Measurements from ENCODE around the gene RUNX2.
"Not testable (repeated sequence)": the region's sequence is repeated elsewhere in the genome, so short reads cannot be mapped to it uniquely, and the experiment has no call there.

The RUNX2 gene

DNA sequence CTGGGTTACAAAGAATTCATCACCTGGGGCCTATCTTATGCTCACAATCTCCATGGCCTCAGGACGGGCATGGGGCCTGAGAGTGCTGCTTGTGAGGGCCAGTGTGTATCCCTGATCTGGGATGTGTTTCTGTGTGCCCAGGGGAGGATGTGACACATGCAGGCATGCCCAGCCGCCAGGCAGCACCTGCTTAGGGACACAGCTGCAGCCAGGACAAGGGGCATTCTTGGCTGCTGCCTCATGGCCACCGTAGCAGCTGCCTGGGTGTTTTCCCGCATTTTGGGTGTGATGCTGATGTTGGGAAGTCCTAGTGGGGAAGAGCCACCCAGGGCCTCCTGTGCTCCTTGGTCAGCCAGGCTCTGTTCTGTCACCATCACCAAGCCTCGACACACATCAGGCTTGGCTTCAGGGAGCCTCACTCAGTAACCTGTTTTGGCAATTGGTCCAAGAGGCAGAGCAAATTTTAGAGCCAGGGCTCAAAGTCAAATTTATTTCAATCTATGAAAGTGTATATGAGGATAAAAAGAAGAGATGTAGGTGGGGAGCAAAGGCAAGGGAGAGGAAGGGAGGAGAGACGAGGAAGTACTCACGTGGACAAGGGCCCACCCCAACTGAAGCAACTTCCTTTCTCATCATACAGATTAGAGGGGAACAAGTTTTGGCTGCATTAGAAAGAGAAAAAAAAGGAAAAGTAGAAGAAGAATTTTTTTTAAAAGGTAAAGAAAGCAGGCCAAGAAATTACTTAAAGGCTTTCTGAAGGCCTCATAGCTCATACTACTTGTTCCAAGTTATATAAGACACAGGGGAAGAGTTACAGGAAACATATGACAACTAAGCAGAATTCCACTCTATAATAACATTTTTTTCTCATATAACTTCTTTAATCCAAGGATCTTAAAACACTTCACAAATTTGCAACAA is 319.5 kb downstream of the RUNX2 start:
- DNase-seq (ENCODE audit: low spot score), result no peak

DNA sequence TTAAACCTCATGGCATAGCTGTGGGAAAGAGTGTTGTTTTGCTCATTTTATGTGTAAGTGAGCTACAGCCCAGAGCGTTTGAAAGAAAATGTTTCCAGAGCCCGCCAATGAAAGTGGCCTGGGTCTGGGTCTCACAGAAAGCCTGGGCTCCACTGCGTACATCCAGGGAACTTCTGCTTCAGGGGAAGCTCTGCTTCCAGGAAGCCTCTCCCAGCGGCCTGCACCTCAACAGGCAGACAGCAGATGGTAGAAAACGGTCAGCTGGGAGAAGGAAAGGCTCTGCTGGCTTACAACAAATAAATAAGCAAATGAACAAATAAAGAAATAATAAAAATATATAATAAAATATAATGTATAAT is 320.1 kb downstream of the RUNX2 start:
- no peak for DNase-seq (ENCODE audit: low spot score)

DNA sequence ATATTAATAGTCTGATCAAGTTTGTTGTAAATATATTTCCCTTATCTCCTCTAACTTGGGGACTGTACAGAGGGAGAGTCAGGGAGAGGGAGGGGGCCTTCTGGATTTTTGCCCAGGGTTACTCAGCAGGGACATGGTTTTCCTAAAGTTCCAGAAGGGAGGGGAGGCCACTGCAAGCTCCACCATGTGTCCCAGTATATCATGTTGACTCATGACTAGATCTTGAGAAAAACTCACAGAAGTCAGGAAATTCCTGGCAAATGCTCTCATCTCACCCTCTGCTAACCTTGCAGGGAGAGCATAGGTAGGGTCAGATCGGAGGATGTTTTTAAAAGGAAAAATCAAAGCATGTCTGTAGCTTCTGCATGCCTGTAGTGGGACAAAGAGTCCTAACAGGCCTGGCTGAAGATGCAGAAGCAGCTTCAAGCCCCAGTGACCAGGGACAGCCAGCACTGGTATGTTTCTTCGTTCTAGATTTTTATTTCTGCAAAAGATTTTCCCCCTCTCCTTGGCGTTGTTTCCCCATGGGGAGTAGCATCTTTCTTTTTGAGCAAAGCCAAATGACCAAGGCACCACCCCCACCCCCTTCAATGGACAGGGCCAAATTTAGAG is 322.5 kb downstream of the RUNX2 start:
- peak; percentile 75 for DNase-seq (ENCODE audit: low spot score)

DNA sequence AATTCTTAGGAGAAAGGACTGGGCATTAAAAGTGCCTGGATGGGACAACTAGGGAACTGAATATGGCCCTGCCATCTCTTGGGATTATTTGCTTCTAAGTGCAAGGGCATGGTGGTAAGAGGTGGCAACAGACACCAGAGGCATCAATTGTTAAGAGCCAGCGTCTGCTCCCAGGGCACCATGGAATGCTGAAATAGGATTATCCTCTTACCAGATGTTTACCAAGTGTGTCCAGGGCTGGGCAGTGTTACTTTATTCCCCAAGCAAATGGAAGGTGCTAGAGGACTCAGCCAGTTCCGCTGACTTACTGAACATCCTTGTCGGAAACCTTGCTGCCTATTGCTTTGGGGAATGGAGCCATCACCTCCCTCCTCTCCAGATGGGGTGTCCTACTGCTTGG is 323.2 kb downstream of the RUNX2 start:
- no peak for DNase-seq (ENCODE audit: low spot score)

DNA sequence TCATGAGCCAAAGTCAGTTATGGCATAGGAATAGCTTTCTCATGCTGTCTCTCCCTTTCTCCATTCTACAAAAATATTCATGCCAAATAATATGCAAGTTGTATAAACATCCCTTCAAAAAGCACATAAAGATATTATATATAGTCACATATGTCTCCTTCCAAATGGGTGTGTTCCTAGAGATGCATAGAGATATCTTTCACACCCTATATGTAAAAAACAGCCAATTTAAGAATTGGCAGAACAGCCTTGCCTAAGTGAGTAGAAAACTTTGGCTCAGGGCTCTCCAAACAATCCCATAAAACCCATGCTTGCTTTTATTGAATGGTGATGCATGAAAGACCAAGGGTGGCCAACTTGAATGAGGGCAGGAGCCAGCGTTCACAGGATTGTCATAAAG is 324.3 kb downstream of the RUNX2 start:
- DNase-seq (ENCODE audit: low spot score), result no peak

DNA sequence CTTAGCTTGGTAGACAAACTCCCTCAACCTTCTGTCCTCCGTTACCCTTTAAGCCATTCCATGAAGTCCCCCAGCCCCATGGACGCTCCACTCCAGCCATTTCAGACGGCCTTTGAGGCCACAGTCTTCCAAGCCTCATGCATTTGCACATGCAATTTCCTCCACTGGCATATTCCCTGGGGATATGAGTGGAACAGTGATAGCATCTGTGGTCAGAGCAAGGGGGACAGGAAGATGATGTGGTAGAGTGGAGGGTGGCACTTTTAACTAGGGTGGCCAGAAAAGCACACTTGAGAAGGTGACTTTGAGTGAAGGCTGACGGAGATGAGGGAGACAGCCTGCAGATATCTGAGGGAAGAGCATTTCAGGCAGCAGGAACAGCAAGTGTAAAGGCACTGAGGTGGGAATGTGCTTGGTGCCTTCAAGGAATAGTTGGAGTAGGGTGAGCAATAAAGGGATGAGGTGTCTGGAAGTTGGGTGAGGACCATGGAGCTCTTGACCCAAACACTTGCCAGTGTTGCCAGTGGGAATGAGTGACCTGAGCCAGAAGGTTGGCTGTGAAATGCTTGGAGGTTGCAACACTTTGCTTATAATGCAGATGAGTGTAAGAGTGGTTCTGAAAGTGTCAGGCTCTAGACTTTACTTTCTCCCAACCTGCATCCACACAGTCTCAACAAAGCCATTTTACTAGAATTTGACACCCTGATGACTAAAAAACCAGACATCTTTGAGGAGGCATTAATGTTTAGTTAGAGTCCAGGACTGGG is 325.2 kb downstream of the RUNX2 start:
- no peak for DNase-seq (ENCODE audit: low spot score)

DNA sequence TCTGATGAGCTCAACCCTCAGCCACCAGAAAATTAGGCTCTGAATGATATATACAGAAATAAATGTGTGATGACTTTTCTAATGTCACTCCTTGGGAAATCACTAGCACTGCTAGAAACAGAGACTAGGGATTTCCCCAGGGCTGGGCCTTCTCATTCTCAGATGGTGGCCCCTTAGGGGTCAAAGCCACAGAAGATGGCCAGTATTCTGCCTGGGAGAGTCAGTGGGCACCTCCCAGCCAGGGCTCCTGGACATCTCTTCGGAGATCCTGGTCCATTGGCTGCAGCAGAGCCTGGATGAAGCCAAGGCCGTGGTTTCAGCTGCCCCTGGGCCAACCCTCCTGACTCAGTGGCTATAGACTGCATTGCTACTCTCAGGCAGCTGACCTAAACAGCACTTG is 326.5 kb downstream of the RUNX2 start:
- DNase-seq (ENCODE audit: low spot score), result no peak

DNA sequence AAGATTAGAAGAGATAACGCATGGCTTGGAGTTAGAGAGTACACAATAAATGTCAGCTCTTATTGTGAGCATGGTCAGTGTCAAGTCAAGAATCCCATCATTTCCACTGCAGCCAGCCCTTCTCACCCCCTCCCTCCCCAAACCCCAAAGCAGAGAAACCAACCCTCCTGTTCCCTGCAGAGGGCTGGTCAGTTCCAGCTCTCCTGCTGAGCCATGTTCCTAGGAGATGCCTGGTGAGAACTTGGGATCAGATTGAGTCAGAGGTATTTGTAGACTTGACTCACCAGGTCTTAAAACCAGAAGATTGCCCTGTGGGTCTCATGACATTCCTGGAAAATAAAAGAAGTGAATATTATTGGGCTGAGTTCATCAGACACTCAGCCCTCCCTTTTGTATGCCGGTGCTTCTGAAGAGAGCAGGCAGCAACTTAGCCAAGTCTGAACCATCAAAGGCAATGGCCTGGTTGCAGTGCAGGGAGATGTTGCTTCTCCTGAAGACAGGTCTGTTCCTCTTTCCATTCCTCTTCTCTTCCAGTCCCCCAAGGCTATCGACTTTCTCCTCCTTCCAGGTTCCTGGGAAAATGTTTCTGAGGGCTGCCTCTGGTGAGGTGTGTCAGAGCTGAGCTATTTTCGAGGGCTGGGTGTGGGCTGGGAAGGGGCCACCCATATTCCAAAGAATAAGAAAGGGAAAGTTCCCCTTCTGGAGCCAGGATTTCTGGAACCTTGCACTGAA is 327.8 kb downstream of the RUNX2 start:
- peak; percentile 96 for DNase-seq (ENCODE audit: low spot score)

DNA sequence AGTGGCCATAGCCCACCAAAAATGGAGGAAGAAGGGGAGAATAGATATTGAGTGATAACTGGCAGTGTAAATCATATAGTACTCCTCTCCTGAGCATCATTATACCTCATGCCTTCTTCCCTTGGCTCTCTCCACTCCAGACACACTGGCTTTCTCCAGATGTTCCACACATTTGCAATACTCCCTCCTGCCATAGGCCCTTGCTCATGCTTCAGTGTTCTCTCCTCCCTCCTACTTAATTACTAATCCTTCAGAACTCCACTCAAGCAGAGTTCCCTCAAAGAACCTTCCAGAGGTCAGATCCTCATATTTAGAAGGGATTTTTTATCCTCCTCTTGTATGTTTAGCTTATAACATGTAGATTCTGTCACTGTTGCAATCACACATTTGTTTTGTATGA is 329.1 kb downstream of the RUNX2 start:
- peak; percentile 49 for DNase-seq (ENCODE audit: low spot score)

DNA sequence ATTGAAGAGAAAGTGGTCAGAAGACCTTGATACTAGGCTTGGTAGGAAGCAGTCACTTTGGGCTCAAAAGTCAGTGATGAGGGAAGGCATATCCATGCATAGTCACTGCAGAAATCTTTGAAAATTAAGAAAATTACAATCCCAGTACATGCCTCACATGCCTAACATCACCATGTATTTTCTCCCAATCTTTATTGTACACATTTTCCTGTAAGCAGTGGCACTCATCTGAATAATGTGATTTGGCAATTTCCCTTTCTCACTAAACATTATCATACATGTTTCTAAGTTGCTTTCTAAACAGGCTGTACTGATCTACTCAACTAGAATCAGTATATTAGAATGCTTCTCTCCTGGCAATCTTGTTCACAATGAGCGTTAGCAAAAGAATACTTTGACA is 330.3 kb downstream of the RUNX2 start:
- no peak for DNase-seq (ENCODE audit: low spot score)

DNA sequence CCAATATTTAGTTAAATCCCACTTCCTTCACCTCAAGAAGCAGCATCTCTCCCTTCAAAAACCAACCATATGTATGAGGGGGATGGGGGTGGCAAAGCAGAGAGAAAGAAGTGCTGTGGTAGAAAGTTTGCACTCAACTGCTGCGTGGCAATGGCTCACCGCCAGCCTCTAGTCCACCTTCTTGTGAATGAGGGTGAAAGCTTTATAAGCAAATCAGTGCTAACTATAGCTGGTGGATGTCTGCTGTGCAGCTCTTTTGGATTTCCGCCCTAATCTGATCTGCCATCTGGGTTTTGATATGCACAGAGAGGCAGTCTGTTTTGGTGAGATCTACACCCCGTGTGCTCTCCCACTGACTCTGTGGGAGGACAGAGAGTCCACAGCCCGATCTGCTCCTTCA is 330.8 kb downstream of the RUNX2 start:
- no peak for DNase-seq (ENCODE audit: low spot score)

DNA sequence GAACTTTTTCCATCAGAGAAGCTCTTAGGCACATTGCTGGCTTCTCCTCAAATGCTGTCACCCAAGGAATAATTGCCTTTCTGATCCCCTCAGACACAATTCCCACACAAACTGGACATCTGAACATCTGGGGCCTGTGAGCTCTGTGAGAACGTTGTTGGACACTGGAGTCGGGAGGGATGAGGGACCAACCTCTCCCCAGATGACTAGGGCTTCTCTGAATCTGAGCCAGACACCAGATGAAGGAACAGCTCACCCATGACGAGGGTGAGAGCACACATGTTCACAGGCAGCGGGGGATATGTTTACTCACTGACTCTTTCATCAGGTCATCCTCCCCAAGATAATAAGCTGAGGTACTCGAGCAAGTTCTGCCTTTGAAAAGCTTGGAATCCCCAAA is 333.5 kb downstream of the RUNX2 start:
- peak; percentile 75 for DNase-seq (ENCODE audit: low spot score)

DNA sequence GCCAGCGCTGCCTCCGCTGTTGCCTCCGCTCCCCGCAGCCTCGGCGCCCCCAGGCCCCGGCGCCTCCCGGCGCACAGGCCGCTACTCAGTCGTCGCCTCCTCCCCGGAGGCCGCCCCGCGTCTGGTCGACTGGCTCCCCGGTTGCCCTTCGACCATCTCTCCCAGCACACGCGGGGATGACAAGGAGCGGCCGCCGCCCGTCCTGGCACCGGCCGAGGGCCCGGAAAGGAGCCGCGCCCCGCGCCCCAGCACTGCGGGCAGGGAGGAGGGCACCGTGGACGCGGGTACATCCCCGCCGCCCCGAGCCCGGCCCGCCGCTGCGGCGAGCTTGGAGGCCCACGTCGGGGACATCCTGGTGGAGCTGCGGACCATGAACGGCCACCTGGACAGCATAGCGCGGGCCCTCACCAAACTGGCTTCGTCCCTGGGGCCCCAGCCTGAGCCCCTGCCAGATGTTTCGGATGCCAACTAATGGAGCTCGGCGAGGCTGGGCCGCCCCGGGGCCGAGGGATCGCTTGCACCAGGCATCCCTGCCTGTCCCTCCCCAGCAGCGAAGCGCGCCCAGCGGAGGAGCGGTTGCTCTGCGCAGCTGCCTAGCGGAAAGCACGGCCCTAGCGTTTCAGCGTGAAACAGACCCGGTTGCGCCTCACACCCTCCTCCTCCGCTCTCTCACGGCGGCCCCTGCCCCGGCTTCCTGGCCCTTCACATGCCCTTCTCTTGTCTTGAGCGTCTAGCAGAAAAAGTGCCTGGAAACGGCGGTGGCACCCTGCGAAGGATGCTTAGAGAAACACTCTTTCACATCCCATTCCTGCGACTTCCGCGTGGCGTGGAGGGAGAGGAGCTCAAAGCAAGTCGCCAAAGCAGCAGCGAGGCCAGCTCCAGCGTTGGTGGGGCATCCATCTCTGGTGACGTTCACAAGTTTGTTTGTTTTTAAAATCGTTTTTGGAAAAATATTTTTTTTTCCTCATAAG is 335.4 kb downstream of the RUNX2 start:
- no peak for DNase-seq (ENCODE audit: low spot score)

DNA sequence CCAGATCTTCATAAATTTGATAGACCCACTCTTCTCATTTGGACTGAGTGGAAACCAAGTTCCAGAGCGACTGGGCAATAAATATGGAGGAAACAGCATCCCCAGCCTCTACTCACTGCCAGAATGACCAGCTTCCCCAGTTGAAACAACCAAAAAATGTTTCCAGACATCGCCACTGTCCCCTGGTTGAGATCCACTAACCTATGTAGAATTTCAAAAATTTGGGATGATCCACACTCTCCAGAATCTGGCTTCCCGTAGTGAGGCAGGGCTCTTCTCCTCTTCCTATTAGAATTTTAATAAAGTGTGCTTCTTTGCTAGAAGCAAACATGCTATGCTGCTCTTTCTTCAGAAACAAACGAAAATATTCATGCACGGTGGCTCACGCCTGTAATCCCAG is 336.6 kb downstream of the RUNX2 start:
- no peak for DNase-seq (ENCODE audit: low spot score)

DNA sequence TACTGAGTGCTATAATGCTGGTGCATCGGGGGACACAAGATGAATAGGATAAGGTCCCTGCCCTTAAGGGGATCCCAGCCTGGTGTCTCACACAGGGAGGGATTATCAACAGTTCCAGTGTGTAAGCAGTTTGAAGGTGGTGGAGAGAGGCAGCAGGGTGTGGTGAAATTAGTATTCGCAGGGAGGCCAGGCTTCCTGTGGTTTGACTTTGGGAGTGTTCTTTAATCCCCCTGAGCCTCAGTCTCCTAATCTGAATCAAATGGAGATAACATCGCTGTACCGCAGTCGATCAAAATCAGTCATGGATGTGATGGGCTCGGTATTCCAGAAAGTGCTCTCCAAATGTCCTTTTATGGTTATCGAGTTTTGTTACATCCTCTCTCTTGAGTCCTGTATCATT is 337.7 kb downstream of the RUNX2 start:
- DNase-seq (ENCODE audit: low spot score), result no peak

DNA sequence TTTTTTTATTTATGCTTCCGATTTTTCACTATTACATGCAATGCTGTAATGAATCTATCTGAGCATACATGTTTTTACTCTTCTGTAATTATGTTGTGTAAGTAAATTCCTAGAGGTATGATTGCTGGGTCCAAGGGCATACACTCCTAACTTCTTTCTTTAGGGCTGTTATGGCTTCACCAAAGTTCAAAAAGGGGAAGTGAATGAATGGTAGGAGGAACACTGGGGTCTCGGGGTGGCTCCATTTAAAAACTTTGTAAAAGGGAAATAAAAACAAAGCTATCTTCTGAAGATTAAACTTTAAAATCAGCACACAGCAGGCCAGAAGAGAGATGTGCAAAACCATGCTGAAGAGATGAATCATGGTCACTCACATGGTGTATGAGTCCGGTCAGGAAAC is 338.7 kb downstream of the RUNX2 start:
- DNase-seq (ENCODE audit: low spot score), result no peak

DNA sequence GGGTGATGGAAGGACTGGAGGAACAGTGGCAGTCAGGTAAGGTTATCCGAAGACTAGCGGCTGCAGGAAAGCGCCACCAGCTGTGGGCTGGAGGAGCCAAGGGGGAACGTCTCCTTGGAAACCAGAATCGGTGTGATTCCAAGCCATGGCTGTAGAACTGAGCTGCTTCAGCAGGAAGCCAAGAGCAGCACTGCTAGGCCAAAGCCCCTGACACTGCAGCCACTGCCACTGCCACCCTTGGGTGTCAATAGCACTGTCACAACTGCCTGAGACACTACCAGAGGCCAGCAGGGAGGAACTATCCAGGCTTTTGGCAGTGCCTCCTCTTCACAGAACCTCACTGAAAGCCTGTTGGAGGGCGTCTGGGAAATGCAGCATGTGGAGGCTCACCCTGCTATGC is 339.2 kb downstream of the RUNX2 start:
- no peak for DNase-seq (ENCODE audit: low spot score)

DNA sequence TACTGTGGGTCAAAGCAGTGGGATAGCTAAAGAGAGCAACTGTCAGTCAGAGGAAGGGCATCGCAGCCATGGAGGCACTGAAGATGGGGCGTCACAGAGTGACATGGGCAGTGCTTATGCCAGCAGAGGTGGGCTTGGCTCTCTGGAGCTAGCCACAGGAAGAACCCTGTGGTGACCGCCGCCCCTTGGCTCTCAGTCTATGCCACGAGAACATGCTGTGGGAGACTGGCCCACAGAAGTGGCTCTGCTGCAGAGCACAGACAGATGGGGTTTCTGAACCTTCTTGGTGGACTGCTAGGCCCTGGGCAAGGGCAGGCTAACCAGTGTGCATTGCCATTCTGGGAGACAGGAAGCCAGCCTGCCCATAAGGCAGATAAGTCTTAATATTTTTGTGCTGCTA is 339.6 kb downstream of the RUNX2 start:
- no peak for DNase-seq (ENCODE audit: low spot score)

DNA sequence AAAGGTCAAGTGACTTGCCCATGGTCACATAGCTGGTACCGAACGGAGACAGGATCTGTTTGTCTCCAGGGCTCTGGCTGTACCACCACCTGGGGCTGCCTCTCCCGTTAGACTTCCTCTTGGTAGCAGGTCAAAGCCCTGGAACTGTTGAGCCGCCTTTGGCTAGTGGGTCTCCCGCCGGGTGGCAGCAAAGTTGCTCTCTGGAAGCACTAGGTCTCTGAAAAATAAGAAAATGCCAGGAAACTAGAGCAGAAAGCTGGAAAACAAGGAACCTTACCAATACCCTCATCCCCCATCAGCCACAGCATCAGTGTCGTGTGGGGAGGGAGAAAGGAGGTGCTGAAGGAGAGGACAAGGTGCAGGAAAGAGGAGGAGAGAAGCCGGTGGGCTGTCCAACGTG is 340.6 kb downstream of the RUNX2 start:
- no peak for DNase-seq (ENCODE audit: low spot score)

DNA sequence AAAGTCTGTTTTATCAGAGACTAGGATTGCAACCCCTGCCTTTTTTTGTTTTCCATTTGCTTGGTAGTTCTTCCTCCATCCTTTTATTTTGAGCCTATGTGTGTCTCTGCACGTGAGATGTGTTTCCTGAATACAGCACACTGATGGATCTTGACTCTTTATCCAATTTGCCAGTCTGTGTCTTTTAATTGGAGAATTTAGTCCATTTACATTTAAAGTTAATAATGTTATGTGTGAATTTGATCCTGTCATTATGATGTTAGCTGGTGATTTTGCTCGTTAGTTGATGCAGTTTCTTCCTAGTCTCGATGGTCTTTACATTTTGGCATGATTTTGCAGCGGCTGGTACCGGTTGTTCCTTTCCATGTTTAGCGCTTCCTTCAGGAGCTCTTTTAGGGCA is 345.0 kb downstream of the RUNX2 start:
- DNase-seq (ENCODE audit: low spot score), result not testable (repeated sequence)

DNA sequence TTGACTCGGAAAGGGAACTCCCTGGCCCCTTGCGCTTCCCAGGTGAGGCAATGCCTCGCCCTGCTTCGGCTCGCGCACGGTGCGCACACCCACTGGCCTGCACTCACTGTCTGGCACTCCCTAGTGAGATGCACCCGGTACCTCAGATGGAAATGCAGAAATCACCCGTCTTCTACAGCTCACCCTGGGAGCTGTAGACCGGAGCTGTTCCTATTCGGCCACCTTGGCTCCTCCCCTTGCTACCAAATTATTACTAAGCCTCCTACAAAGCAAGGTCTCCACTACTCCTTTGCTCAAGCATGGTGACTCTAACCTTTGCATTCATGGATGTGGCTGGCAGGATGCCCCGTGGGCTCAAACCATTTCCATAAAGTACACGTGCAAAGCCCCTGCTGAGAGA is 347.0 kb downstream of the RUNX2 start:
- not testable (repeated sequence) for DNase-seq (ENCODE audit: low spot score)
